ENCODE results near the gene CTAGE6.
"Not testable (repeated sequence)": the region's sequence is repeated elsewhere in the genome, so short reads cannot be mapped to it uniquely, and the experiment has no call there.

The CTAGE6 gene

GRCh38 chr7:143715543-143716193 is 41.8 kb downstream of the CTAGE6 start:
- in situ Hi-C loops (cut with MboI; ENCODE audit: low sequenced_read_pairs): not testable (repeated sequence)

- in situ Hi-C loops (cut with MboI; ENCODE audit: low sequenced_read_pairs): not testable (repeated sequence)
Observed at GRCh38 chr7:143714581-143715454, 42.7 kb downstream of the CTAGE6 start.

DNA sequence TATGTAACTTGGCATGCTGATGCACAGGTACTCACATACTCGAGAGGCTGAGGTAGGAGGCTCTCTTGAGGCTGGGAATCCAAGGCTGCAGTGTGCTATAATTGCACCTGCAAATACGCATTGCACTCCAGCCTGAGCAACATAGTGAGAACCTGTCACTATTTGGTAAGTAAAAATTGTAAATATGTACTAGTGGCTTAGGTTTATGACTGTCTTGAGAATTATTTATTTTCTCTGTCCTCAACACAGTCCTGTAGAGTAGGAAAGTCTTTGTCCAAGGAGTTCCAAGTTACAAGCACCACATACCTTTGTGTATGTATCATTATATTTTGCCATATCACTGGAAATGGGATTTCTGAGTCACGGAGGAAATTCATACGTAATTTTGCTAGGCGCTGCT is 45.1 kb downstream of the CTAGE6 start:
- in situ Hi-C loops (cut with MboI; ENCODE audit: low sequenced_read_pairs): not testable (repeated sequence)

- in situ Hi-C loops (cut with MboI; ENCODE audit: low sequenced_read_pairs): not testable (repeated sequence)
Observed at GRCh38 chr7:143711727-143712324, 45.7 kb downstream of the CTAGE6 start.

DNA sequence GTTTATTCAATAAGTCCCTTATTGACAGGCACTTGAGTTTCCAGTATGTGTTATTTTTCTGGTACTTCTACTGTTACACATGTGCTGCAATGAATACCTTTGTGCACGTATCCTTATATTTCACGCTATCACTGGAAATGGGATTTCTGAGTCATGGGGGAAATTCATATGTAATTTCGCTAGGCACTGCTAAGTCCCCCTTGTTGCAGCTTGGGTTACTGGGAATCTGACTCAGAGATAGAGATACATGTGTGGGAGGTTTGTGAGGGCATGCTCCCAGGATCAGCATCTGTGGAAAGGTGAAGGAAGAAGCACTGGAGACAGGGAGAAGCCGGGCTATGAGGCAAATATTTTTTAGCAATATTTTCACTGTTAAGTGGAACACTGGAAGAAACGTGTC is 47.6 kb downstream of the CTAGE6 start:
- in situ Hi-C loops (cut with MboI; ENCODE audit: low sequenced_read_pairs): not testable (repeated sequence)

All from hTERT RPE-1 (cell line).